HepG2 (cell line): ENCODE results near the gene KCNAB2. TPM values are rescaled to one million over a fixed set of nuclear protein-coding genes. Genes with fewer than 3 reads are reported as not detected.

Experiments
- ATAC-seq: fragments of 200-7000 bp; cut with Tn5 transposase; 3 replicates; pipeline ENCODE4 v1.9.1; 2020; ENCODE audit warnings: mild to moderate bottlenecking, moderate library complexity
- BruUV-seq: library from RNA; stranded (reverse); fragments of 400-500 nt; replicated peaks from 2 replicates; lab custom pipeline; 2021; lab: Mats Ljungman, UMichigan
- CTCF ChIA-PET: fragments of 300-600 bp; formaldehyde crosslinking; extraction: SDS; loops from one replicate; lab custom pipeline; 2021; ENCODE audit warnings: low total read pairs, inconsistent platforms, low intra/inter-chr PET ratio; lab: Yijun Ruan, JAX
- POLR2A ChIA-PET: fragments of 350-600 bp; sonication (Branson Sonifier 250); formaldehyde crosslinking; loops from one replicate; lab custom pipeline; 2020; ENCODE audit warnings: antibody characterized with exemption, inconsistent platforms; lab: Yijun Ruan, JAX
- DNase-seq: peaks from one replicate; pipeline ENCODE4 v3.0.0-alpha.2; 2015; ENCODE audit warnings: low spot score
- FAIRE-seq: peaks from 3 replicates; lab custom pipeline; 2011; peaks lifted over from hg19 to GRCh38; lab: Jason Lieb, UNC
- H2AFZ ChIP-seq: one replicate; pipeline ENCODE4 v1.6.1; 2011; ENCODE audit warnings: low read length, inconsistent platforms
- H3K27ac ChIP-seq: fragments of 300-600 bp; 3 replicates; pipeline ENCODE4 v1.8.0; 2011; ENCODE audit warnings: mixed run types, mild to moderate bottlenecking, mixed read lengths, low read length, inconsistent platforms; ENCODE audit not compliant: insufficient read depth; ENCODE audit errors: extremely low read length
- H3K27me3 ChIP-seq, 2 experiments: fragments of 200-600 bp in 1 of 2; 2 replicates in 1 of 2; 3 replicates in 1 of 2; pipeline versions ENCODE4 v1.6.0 to v1.8.0; 2011; ENCODE audit warnings: low read length in 2 of 2, mild to moderate bottlenecking in 2 of 2, moderate library complexity in 2 of 2, inconsistent platforms in 1 of 2; ENCODE audit not compliant: insufficient read depth in 2 of 2, control insufficient read depth in 1 of 2
- H3K36me3 ChIP-seq, 2 experiments: fragments of 200-600 bp in 1 of 2; replicated peaks in 1 of 2; 2 replicates in 1 of 2; 3 replicates in 1 of 2; pipeline versions ENCODE4 v1.5.1 to v1.8.0; 2011; ENCODE audit warnings: low read length in 2 of 2, inconsistent platforms in 1 of 2; ENCODE audit not compliant: insufficient read depth in 2 of 2, control insufficient read depth in 1 of 2
- H3K4me1 ChIP-seq: 2 replicates; pipeline ENCODE4 v1.5.1; 2012; ENCODE audit warnings: low read length, inconsistent platforms; ENCODE audit not compliant: insufficient read depth
- H3K4me2 ChIP-seq: 2 replicates; pipeline ENCODE4 v1.6.0; 2011; ENCODE audit warnings: low read depth, low read length, inconsistent platforms
- H3K4me3 ChIP-seq, 3 experiments: fragments of 200-600 bp in 1 of 3; sonication (generic), shearing (Covaris generic) in 1 of 3; replicated peaks in 1 of 3; 2 replicates each; pipeline ENCODE4 v1.5.1; 2011 to 2016; ENCODE audit warnings: low read length in 3 of 3, inconsistent platforms in 2 of 3, low read depth in 2 of 3, mild to moderate bottlenecking in 2 of 3, control low read depth in 1 of 3, mixed read lengths in 1 of 3; ENCODE audit not compliant: insufficient read depth in 1 of 3
- H3K79me2 ChIP-seq: one replicate; pipeline ENCODE4 v1.6.1; 2011; ENCODE audit warnings: low read length, inconsistent platforms; ENCODE audit not compliant: insufficient read depth
- H3K9ac ChIP-seq: 2 replicates; pipeline ENCODE4 v1.6.0; 2011; ENCODE audit warnings: mild to moderate bottlenecking, low read depth, low read length, inconsistent platforms; ENCODE audit not compliant: insufficient read depth
- H3K9me3 ChIP-seq: 2 replicates; pipeline ENCODE4 v1.5.1; 2012; ENCODE audit warnings: mild to moderate bottlenecking, low read length
- H4K20me1 ChIP-seq: 2 replicates; pipeline ENCODE4 v1.6.0; 2011; ENCODE audit warnings: inconsistent platforms, mild to moderate bottlenecking, low read length, moderate library complexity; ENCODE audit not compliant: insufficient read depth
- ATF1 ChIP-seq: IDR thresholded peaks from 2 replicates; pipeline ENCODE4 v1.6.1; 2016; ENCODE audit warnings: mild to moderate bottlenecking, control low read depth
- ATF6 ChIP-seq: sonication (generic); formaldehyde crosslinking; conservative IDR thresholded peaks from 2 replicates; pipeline ENCODE4 v1.4.0; 2020; ENCODE audit warnings: missing genetic modification reagents
- DZIP1 ChIP-seq: sonication (generic); formaldehyde crosslinking; IDR thresholded peaks from 2 replicates; pipeline ENCODE4 v1.5.0; 2020; ENCODE audit warnings: mild to moderate bottlenecking, missing genetic modification reagents
- KDM2A ChIP-seq: sonication (generic); formaldehyde crosslinking; IDR thresholded peaks from 2 replicates; pipeline ENCODE4 v1.4.0; 2020; ENCODE audit warnings: low read depth, missing genetic modification reagents, borderline replicate concordance
- KDM5A ChIP-seq: fragments of 200-600 bp; sonication (generic); IDR thresholded peaks from 2 replicates; pipeline ENCODE4 v1.7.0; 2018; ENCODE audit warnings: antibody characterized with exemption, mild to moderate bottlenecking, low read length, borderline replicate concordance
- SMAD3 ChIP-seq: sonication (generic); formaldehyde crosslinking; IDR thresholded peaks from 2 replicates; pipeline ENCODE4 v1.4.0; 2020; ENCODE audit warnings: missing genetic modification reagents
- ZBTB20 ChIP-seq: sonication (generic); formaldehyde crosslinking; IDR thresholded peaks from 2 replicates; pipeline ENCODE4 v1.8.1; 2023; ENCODE audit warnings: missing genetic modification reagents, low read depth, mild to moderate bottlenecking, borderline replicate concordance
- ZBTB34 ChIP-seq: sonication (generic); formaldehyde crosslinking; IDR thresholded peaks from 2 replicates; pipeline ENCODE4 v1.8.0; 2022; ENCODE audit warnings: mild to moderate bottlenecking, missing genetic modification reagents
- ZBTB42 ChIP-seq: sonication (generic); formaldehyde crosslinking; IDR thresholded peaks from 2 replicates; pipeline ENCODE4 v1.5.0; 2020; ENCODE audit warnings: mild to moderate bottlenecking, missing genetic modification reagents
- ZNF251 ChIP-seq: sonication (generic); formaldehyde crosslinking; IDR thresholded peaks from 2 replicates; pipeline ENCODE4 v1.9.0; 2021; ENCODE audit warnings: mild to moderate bottlenecking, missing genetic modification reagents
- ZNF282 ChIP-seq: fragments of 450-650 bp; IDR thresholded peaks from 2 replicates; pipeline ENCODE4 v1.6.1; 2018; ENCODE audit not compliant: partially characterized antibody
- ZNF468 ChIP-seq: sonication (generic); formaldehyde crosslinking; IDR thresholded peaks from 2 replicates; pipeline ENCODE4 v1.8.0; 2022; ENCODE audit warnings: mild to moderate bottlenecking, moderate library complexity, missing genetic modification reagents
- ZNF678 ChIP-seq: sonication (generic); formaldehyde crosslinking; IDR thresholded peaks from 2 replicates; pipeline ENCODE4 v1.4.0; 2020; ENCODE audit warnings: mild to moderate bottlenecking, missing genetic modification reagents
- ZNF816 ChIP-seq: sonication (generic); formaldehyde crosslinking; IDR thresholded peaks from 2 replicates; pipeline ENCODE4 v1.8.0; 2022; ENCODE audit warnings: missing genetic modification reagents, mild to moderate bottlenecking, borderline replicate concordance
- WGBS: methylation state at CpG from one replicate; pipeline ENCODE4 v1.1.6; 2017; ENCODE audit warnings: low lambda C conversion rate; 5-methylcytosine and 5-hydroxymethylcytosine counted together
- in situ Hi-C: cut with HindIII; loops from 2 replicates; pipeline ENCODE4 v1.10.0; 2017; ENCODE audit warnings: low pct_unique_long_range_greater_than_20kb; ENCODE audit not compliant: extremely low pct_ligation_motif_present
- intact Hi-C: fragments of 100-400 bp; cut with micrococcal nuclease; formaldehyde crosslinking; loops from one replicate; pipeline ENCODE4 v1.10.0; 2022; ENCODE audit not compliant: unreplicated experiment
- polyA plus RNA-seq, 8 experiments: library from polyadenylated mRNA; depleted of rRNA in 3 of 8; stranded (reverse) in 7 of 8; unstranded in 1 of 8; fragments of >200 nt; fragmentation: Illumina TruSeq in 4 of 8; extraction: Trizol in 4 of 8; gene quantifications; 2 replicates each; pipeline versions ENCODE4 v1.2.1 to v1.2.3, GENCODE V29; 2011 to 2016; ENCODE audit warnings: low read depth in 4 of 8, missing spikeins in 1 of 8, mixed read lengths in 1 of 8; ENCODE audit not compliant: insufficient read depth in 1 of 8
- total RNA-seq, 5 experiments: library from RNA; depleted of rRNA; stranded (reverse); fragments of >200 nt; fragmentation: Illumina TruSeq; extraction: Trizol; gene quantifications; 2 replicates each; pipeline ENCODE4 v1.2.3, GENCODE V29; 2016; ENCODE audit warnings: low read depth in 1 of 5

KCNAB2 gene
- total and polyA plus RNA-seq, 2 of the 13 experiments (the other 11 are each of a cell fraction or from before 2014, with no cell fraction given) = 6.2 to 8.8 TPM

- no peak for FAIRE-seq
- H4K20me1 ChIP-seq = no peaks in the 10 kb centered on the region
These were observed 40.0 kb downstream of the KCNAB2 start for GRCh38 chr1:6085666-6086065.

More at GRCh38 chr1:6085666-6086065, 40.0 kb downstream of the KCNAB2 start:
- POLR2A ChIA-PET = no interaction called here
- TF ChIP-seq ZNF468 = no peak
- no peak for TF ChIP-seq DZIP1 (CRISPR knock-in tag)
- TF ChIP-seq ATF1 (CRISPR knock-in tag) = no peak
- no peak for TF ChIP-seq ZNF816 (CRISPR knock-in tag)
- TF ChIP-seq ATF6 (CRISPR knock-in tag) = no peak
- no peak for TF ChIP-seq ZBTB34
- no peak for TF ChIP-seq KDM5A
- TF ChIP-seq ZBTB42 (CRISPR knock-in tag) = no peak
- TF ChIP-seq ZNF678 = no peak
- no peak for TF ChIP-seq ZNF282
- no peak for TF ChIP-seq SMAD3 (CRISPR knock-in tag)
- TF ChIP-seq ZBTB20 (CRISPR knock-in tag) = no peak
- TF ChIP-seq KDM2A (CRISPR knock-in tag) = no peak
- TF ChIP-seq ZNF251 (CRISPR knock-in tag) = no peak
- TF ChIP-seq, all 625 proteins: peak for 0
- no peak overlapping the region for H3K27ac ChIP-seq
- WGBS = 90% methylated on average over 2 of the region's 13 CpGs
- intact Hi-C loops (no loop called here), in situ Hi-C loops (no loop called here)
- 0 out of 5 replicates have a peak, but pooled peaks cover 0 to 3% of the 10 kb centered on the region in 2 experiments for H3K27me3 ChIP-seq
- no TSS peak for BruUV-seq
- H2AFZ ChIP-seq = no peak overlapping the region
- no peaks in the 10 kb centered on the region for H3K36me3 ChIP-seq
- H3K4me3 ChIP-seq = no peak overlapping the region
- no peaks in the 10 kb centered on the region for H3K9me3 ChIP-seq
- CTCF ChIA-PET = no interaction called here
- ATAC-seq = no peak
- H3K4me1 ChIP-seq = peaks cover 5% of the 10 kb centered on the region
- no peak for DNase-seq
- no peak overlapping the region for H3K4me2 ChIP-seq
- no peaks in the 10 kb centered on the region for H3K79me2 ChIP-seq
- no peak overlapping the region for H3K9ac ChIP-seq
